Endodermal cell (in vitro differentiated cells): ENCODE results near the gene NCBP3. TPM values are rescaled to one million over a fixed set of nuclear protein-coding genes. Genes with fewer than 3 reads are reported as not detected.
"Not testable (repeated sequence)": the region's sequence is repeated elsewhere in the genome, so short reads cannot be mapped to it uniquely, and the experiment has no call there.

Source experiments
- DNase-seq: peaks from one replicate; pipeline ENCODE4 v3.0.0-alpha.2; 2017
- H3K27ac ChIP-seq: 2 replicates; pipeline ENCODE4 v1.5.1; 2013; ENCODE audit warnings: mild to moderate bottlenecking, low read depth, low read length, moderate library complexity
- H3K27me3 ChIP-seq: 2 replicates; pipeline ENCODE4 v1.6.1; 2013; ENCODE audit warnings: mild to moderate bottlenecking, low read length, moderate library complexity; ENCODE audit not compliant: insufficient read depth, control insufficient read depth, poor library complexity, severe bottlenecking
- H3K36me3 ChIP-seq: 2 replicates; pipeline ENCODE4 v1.7.0; 2013; ENCODE audit warnings: mild to moderate bottlenecking, low read length, moderate library complexity; ENCODE audit not compliant: control insufficient read depth, insufficient read depth
- H3K4me1 ChIP-seq: one replicate; pipeline ENCODE4 v1.7.0; 2013; ENCODE audit warnings: low read length; ENCODE audit not compliant: control insufficient read depth, insufficient read depth
- H3K4me3 ChIP-seq: 2 replicates; pipeline ENCODE4 v1.5.1; 2013; ENCODE audit warnings: mild to moderate bottlenecking, low read length, moderate library complexity
- H3K9ac ChIP-seq: 2 replicates; pipeline ENCODE4 v1.6.1; 2013; ENCODE audit warnings: mild to moderate bottlenecking, low read length, moderate library complexity; ENCODE audit not compliant: poor library complexity, severe bottlenecking; ENCODE audit errors: extremely low read depth
- H3K9me3 ChIP-seq: 2 replicates; pipeline ENCODE4 v1.6.1; 2013; ENCODE audit warnings: mild to moderate bottlenecking, low read length, moderate library complexity; ENCODE audit not compliant: control insufficient read depth
- H3K27ac Mint-ChIP-seq: 2 replicates; pipeline ENCODE4 v1.8.0; 2020; ENCODE audit warnings: mixed read lengths
- H3K27me3 Mint-ChIP-seq: 2 replicates; pipeline ENCODE4 v1.8.0; 2021; ENCODE audit warnings: mild to moderate bottlenecking, mixed read lengths; ENCODE audit not compliant: insufficient read depth
- H3K36me3 Mint-ChIP-seq: 2 replicates; pipeline ENCODE4 v1.8.0; 2020; ENCODE audit warnings: low read depth, mixed read lengths
- H3K4me1 Mint-ChIP-seq: 2 replicates; pipeline ENCODE4 v1.8.0; 2020; ENCODE audit warnings: mixed read lengths
- H3K4me3 Mint-ChIP-seq: 2 replicates; pipeline ENCODE4 v1.8.0; 2020; ENCODE audit warnings: mild to moderate bottlenecking, moderate library complexity, mixed read lengths
- H3K9me3 Mint-ChIP-seq: 2 replicates; pipeline ENCODE4 v1.8.0; 2020; ENCODE audit warnings: mild to moderate bottlenecking, mixed read lengths
- WGBS, 2 experiments: methylation state at CpG; one replicate each; pipeline versions ENCODE4 v1.1.5 to v1.1.7; 2013; ENCODE audit warnings: missing lambda C conversion rate in 2 of 2, mixed read lengths in 1 of 2; ENCODE audit not compliant: insufficient coverage in 1 of 2, insufficient read length in 1 of 2; 5-methylcytosine and 5-hydroxymethylcytosine counted together
- total RNA-seq, 2 donors: library from RNA; stranded (reverse); fragmentation: NEBNext Ultra II Directional in 1 of 2; extraction: Animal tissue kit (Norgen Biotek cat#: 25700) in 1 of 2; gene quantifications; 2 replicates in 1 of 2; 3 replicates in 1 of 2; pipeline ENCODE4 v1.2.1, GENCODE V29; 2021
- TF ChIP-seq, protein P1 (sequence below): fragments of 200-600 bp; sonication (generic); conservative IDR thresholded peaks from 2 replicates; pipeline ENCODE4 v1.5.0; 2021; ENCODE audit warnings: antibody characterized with exemption, mild to moderate bottlenecking

Gene NCBP3
- total RNA-seq, 2 donors from 2014 or later = 74.5 to 75.9 TPM

DNA sequence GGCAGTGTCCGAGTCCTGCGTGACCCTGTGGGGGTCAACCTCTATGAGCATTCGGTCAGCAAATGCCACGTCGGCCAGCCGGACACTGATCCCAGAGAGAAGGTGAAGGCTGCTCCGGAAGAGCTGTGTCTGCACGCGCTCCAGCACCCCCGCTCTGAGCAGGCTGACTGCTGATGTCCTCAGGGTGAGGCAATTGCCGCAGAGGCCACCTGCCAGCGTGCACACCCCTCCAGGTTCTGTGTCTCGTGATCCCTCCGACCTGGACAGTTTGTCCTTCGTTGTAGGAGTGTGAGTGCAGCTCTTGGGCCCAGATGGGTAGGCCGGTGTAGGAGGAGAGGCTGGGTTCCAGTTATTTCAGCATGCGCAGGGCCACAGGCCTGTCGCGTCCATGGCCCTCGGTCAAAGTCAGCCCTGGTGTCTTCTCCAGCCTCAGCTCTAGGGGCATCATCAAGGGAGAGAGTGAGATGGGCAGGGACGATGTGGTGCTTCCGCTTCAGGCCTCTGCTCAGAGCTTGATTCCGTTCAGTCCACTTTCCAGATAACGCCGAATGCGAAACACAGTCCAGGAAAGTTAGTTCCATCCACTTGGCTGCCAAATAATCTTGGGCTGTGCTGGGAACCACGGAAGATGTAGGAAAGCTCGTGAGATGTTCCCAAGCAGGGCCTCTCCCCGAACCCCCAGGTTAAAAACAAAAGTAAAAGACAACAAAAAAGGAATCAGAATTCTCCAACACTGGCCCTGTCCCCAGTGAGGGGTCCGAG lies 15.1 kb upstream of the NCBP3 start:
- H3K9me3 Mint-ChIP-seq = no peaks in the 10 kb centered on the region
- no peaks in the 10 kb centered on the region for H3K9me3 ChIP-seq

DNA sequence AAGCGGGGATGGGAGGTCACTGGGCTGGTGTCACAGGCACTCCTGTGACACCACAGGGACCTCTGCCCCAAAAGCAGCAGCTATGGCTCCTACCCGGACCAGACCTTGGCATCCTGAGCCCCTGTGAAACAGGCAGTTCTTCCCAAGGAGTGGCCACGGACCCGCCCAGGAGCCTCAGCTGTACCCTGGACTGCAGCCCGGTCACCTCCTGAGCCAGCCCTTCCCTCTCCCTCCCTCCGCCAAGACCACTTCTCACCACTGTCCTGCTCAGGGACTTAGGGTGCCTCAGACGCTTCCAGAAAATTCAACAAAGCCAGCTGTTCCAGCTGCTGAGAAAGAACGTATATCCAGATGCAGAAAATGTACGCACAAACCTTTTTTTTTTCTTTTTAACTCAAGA lies 13.9 kb upstream of the NCBP3 start:
- Histone ChIP-seq H3K4me1 (no peaks in the 10 kb centered on the region), H3K9ac (no peak overlapping the region), H3K27ac (no peak overlapping the region), H3K27me3 (no peaks in the 10 kb centered on the region), H3K4me3 (no peak overlapping the region), H3K9me3 (no peaks in the 10 kb centered on the region), H3K36me3 (no peaks in the 10 kb centered on the region)
- Mint-ChIP-seq H3K36me3 (no peaks in the 10 kb centered on the region), H3K27me3 (no peaks in the 10 kb centered on the region), H3K9me3 (no peaks in the 10 kb centered on the region), H3K4me1 (peaks cover under 1% of the 10 kb centered on the region), H3K27ac (no peak overlapping the region), H3K4me3 (no peak overlapping the region)
- WGBS, 2 experiments = 94% methylated on average over 7 to 8 of the region's 9 CpGs
- peak; percentile 40 for DNase-seq
- TF ChIP-seq, protein P1, sequence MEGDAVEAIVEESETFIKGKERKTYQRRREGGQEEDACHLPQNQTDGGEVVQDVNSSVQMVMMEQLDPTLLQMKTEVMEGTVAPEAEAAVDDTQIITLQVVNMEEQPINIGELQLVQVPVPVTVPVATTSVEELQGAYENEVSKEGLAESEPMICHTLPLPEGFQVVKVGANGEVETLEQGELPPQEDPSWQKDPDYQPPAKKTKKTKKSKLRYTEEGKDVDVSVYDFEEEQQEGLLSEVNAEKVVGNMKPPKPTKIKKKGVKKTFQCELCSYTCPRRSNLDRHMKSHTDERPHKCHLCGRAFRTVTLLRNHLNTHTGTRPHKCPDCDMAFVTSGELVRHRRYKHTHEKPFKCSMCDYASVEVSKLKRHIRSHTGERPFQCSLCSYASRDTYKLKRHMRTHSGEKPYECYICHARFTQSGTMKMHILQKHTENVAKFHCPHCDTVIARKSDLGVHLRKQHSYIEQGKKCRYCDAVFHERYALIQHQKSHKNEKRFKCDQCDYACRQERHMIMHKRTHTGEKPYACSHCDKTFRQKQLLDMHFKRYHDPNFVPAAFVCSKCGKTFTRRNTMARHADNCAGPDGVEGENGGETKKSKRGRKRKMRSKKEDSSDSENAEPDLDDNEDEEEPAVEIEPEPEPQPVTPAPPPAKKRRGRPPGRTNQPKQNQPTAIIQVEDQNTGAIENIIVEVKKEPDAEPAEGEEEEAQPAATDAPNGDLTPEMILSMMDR = no peak

More for the DNA sequence above, 15.1 kb upstream of the NCBP3 start:
- WGBS, 2 experiments = 92% methylated on average over 27 to 30 of the region's 30 CpGs
- H3K36me3 Mint-ChIP-seq = no peaks in the 10 kb centered on the region
- Histone ChIP-seq H3K9ac (no peak overlapping the region), H3K27ac (no peak overlapping the region), H3K36me3 (no peaks in the 10 kb centered on the region), H3K4me1 (no peaks in the 10 kb centered on the region), H3K4me3 (no peak overlapping the region), H3K27me3 (no peaks in the 10 kb centered on the region)
- no peaks in the 10 kb centered on the region for H3K27me3 Mint-ChIP-seq
- H3K27ac Mint-ChIP-seq = no peak overlapping the region
- TF ChIP-seq, protein P1 = no peak
- H3K4me3 Mint-ChIP-seq = no peak overlapping the region
- DNase-seq = peak; percentile 38
- no peaks in the 10 kb centered on the region for H3K4me1 Mint-ChIP-seq

DNA sequence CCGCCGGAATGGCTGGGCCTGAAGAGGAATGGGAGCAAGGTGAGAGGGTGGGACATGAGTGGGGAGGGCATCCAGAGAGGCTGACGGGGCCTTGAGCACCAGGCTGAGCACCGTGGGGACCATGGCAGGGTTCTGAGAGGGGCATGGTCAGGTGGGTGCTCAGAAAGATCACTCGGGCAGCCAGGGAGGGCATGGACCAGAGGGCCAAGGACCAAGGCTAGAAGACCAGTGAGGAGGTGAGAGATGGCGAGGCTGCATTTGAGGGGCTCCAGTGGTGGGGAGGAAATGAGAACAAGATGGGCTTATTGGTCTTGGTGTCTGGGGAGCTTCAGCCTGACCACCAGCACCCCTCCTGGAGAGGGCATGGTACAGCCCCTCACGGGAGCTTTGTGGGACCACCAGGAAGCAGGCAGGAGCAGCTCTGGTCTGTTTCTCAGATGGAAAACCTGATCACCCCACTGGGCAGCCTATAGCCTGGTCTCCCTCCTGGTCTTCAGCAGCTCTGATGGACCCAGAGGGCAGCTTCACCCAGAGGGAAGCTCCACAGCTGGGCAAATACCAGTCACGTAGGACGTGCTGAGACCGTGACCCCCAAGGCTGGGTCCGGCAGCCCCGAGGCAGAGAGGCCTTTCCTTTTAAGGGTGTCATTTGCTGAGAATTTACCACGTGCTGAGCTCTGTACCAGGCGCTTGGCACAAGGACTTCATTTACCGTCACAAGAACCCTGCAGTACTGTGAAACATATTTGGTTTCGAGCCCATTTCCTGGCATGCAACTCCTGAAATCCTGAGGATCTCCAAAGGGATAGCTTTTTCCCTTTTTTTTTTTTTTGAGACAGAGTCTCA lies 11.4 kb upstream of the NCBP3 start:
- 88 to 91% methylated on average over 11 to 16 of the region's 16 CpGs for WGBS, 2 experiments
- no peaks in the 10 kb centered on the region for H3K9me3 ChIP-seq

DNA sequence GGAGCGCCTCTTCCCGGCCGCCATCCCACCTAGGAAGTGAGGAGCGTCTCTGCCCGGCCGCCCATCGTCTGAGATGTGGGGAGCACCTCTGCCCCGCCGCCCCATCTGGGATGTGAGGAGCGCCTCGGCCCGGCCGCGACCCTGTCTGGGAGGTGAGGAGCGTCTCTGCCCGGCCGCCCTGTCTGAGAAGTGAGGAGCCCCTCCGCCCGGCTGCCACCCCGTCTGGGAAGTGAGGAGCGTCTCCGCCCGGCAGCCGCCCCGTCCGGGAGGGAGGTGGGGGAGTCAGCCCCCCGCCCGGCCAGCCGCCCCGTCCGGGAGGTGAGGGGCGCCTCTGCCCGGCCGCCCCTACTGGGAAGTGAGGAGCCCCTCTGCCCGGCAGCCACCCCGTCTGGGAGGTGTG lies 8.2 kb upstream of the NCBP3 start:
- not testable (repeated sequence) for DNase-seq, H3K27me3 ChIP-seq, H3K4me3 Mint-ChIP-seq, H3K4me1 ChIP-seq, H3K4me3 ChIP-seq, H3K27ac ChIP-seq, H3K27ac Mint-ChIP-seq, H3K4me1 Mint-ChIP-seq, H3K9me3 ChIP-seq, H3K9ac ChIP-seq, H3K36me3 Mint-ChIP-seq, H3K36me3 ChIP-seq
- no CpG with 5 or more reads among the region's 36 CpGs for WGBS, 2 experiments
- Mint-ChIP-seq H3K9me3 (peaks cover 11% of the 10 kb centered on the region), H3K27me3 (peaks cover 17% of the 10 kb centered on the region)

More for the DNA sequence above, 11.4 kb upstream of the NCBP3 start:
- H3K4me1 Mint-ChIP-seq = peaks cover 3% of the 10 kb centered on the region
- Histone ChIP-seq H3K27me3 (no peaks in the 10 kb centered on the region), H3K36me3 (no peaks in the 10 kb centered on the region), H3K4me3 (no peak overlapping the region), H3K4me1 (no peaks in the 10 kb centered on the region), H3K27ac (no peak overlapping the region), H3K9ac (no peak overlapping the region)
- no peak for DNase-seq
- H3K36me3 Mint-ChIP-seq = no peaks in the 10 kb centered on the region
- no peak overlapping the region for H3K4me3 Mint-ChIP-seq
- H3K9me3 Mint-ChIP-seq = peaks cover 10% of the 10 kb centered on the region
- peaks cover 4% of the 10 kb centered on the region for H3K27me3 Mint-ChIP-seq
- H3K27ac Mint-ChIP-seq = no peak overlapping the region
- TF ChIP-seq, protein P1 = peak; percentile 21
